Neural progenitor cell (in vitro differentiated cells): ENCODE data around the gene UBALD2.

Experiments used
- CTCF ChIP-seq: fragments of 200-600 bp; sonication (generic); IDR thresholded peaks from 2 replicates; pipeline ENCODE4 v1.5.1; 2017; ENCODE audit warnings: antibody characterized with exemption, mild to moderate bottlenecking
- EZH2 ChIP-seq: fragments of 200-600 bp; sonication (generic); IDR thresholded peaks from 2 replicates; pipeline ENCODE4 v1.6.1; 2017; ENCODE audit warnings: antibody characterized with exemption, mild to moderate bottlenecking, moderate library complexity

GRCh38 chr17:76235883-76236282 is 29.3 kb upstream of the UBALD2 start:
- TF ChIP-seq CTCF (no peak), EZH2 (no peak)
